Stimulated activated CD8-positive, alpha-beta memory T cell treated with anti-CD3 and anti-CD28 coated beads, Interleukin-7, amount 100 ng/mL, for 48 hours (primary cell): ENCODE results near the gene TDRD9.

Experiments used
- DNase-seq, 2 donors: peaks; one replicate each; pipeline ENCODE4 v3.0.0-alpha.2; 2020; ENCODE audit warnings: low read depth in 1 of 2; ENCODE audit errors: extremely low read depth in 1 of 2

The TDRD9 gene

DNA sequence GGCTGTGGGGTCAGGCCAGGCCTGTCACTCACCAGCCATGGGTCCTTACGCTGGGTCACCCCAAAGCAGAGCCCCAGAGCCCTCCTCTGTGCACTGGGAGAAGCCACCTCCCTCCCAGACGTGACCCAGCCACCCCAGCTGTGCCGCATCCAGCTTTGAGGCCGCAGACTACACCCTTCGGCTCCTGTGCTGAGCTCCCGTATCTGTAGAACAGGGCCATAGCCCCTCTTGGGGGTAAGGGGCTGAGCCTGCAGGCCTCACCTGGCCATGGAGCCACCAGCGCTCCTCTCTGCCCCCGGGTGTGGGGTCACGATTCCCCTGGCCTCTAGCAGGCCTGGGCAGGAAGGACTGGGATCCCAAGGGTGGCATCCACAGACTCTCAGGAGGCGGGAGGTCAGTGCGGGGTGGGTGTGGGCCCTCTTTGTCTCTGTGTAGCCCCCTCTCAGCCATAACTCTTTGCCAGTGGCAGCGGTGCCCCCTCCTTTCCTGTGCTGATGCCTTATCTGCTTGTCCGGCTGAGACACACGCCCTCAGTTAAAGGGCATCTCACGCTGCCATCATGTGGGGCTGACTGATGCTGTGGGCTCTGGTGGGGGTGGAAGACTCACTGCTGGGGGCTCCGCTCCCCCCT, 173.5 kb downstream of the TDRD9 start:
- no peak for DNase-seq
